Gastroesophageal sphincter (tissue), 4 donors: ENCODE measurements around the gene SLC9A3. TPM values are rescaled to one million over a fixed set of nuclear protein-coding genes. Genes with fewer than 3 reads are reported as not detected.

Source experiments
- ATAC-seq: fragments of 150-250 bp; one replicate; pipeline ENCODE4 v1.9.1; 2016; ENCODE audit warnings: mild to moderate bottlenecking, moderate library complexity
- H3K27ac ChIP-seq, 4 donors: fragments of 200-600 bp; sonication (generic) in 3 of 4; 1 replicate in 3 of 4; 2 replicates in 1 of 4; pipeline ENCODE4 v1.5.1; 2016 to 2019
- H3K27me3 ChIP-seq: fragments of 200-600 bp; sonication (generic); one replicate; pipeline ENCODE4 v1.5.1; 2019
- H3K36me3 ChIP-seq, 2 donors: fragments of 200-600 bp; sonication (generic); one replicate each; pipeline ENCODE4 v1.5.1; 2019; ENCODE audit warnings: control low read depth in 1 of 2
- H3K4me1 ChIP-seq, 3 donors: fragments of 200-600 bp; sonication (generic); 1 replicate in 2 of 3; 2 replicates in 1 of 3; pipeline ENCODE4 v1.5.1; 2016 to 2019; ENCODE audit warnings: control low read depth in 2 of 3
- H3K4me3 ChIP-seq, 2 donors: fragments of 200-600 bp; sonication (generic); one replicate each; pipeline ENCODE4 v1.5.1; 2019; ENCODE audit warnings: mild to moderate bottlenecking in 1 of 2, moderate library complexity in 1 of 2
- H3K9me3 ChIP-seq, 3 donors: fragments of 200-600 bp; sonication (generic); one replicate each; pipeline ENCODE4 v1.5.1; 2017 to 2019; ENCODE audit warnings: control low read depth in 2 of 3
- CTCF ChIP-seq, 4 experiments: fragments of 200-600 bp in 2 of 4; fragments of 450-650 bp in 2 of 4; sonication (generic) in 1 of 4; IDR thresholded peaks; one replicate each; pipeline ENCODE4 v1.5.1; 2017 to 2019; ENCODE audit warnings: antibody characterized with exemption in 4 of 4, mild to moderate bottlenecking in 2 of 4, moderate library complexity in 2 of 4
- EP300 ChIP-seq: sonication (generic); formaldehyde crosslinking; IDR thresholded peaks from one replicate; pipeline ENCODE4 v1.6.1; 2017; ENCODE audit warnings: antibody characterized with exemption, mild to moderate bottlenecking
- POLR2A ChIP-seq, 2 donors: fragments of 450-650 bp; IDR thresholded peaks; one replicate each; pipeline ENCODE4 v1.6.1; 2017; ENCODE audit warnings: antibody characterized with exemption in 2 of 2, mild to moderate bottlenecking in 2 of 2, moderate library complexity in 1 of 2
- POLR2AphosphoS5 ChIP-seq: sonication (generic); formaldehyde crosslinking; IDR thresholded peaks from one replicate; pipeline ENCODE4 v1.6.1; 2017; ENCODE audit warnings: antibody characterized with exemption
- WGBS, 2 donors: methylation state at CpG; one replicate each; pipeline ENCODE4 v1.1.5; 2018; ENCODE audit warnings: low coverage in 1 of 2; 5-methylcytosine and 5-hydroxymethylcytosine counted together
- total RNA-seq, 4 donors: library from RNA; depleted of rRNA; stranded (reverse); fragments of >200 nt; gene quantifications; one replicate each; pipeline ENCODE4 v1.1.0, GENCODE V29; 2016

Gene SLC9A3
- total RNA-seq, 4 donors from 2014 or later, result 2.6 to 3.9 (median 2.8) TPM

GRCh38 chr5:501831-502184 is 22.4 kb downstream of the SLC9A3 start:
- WGBS, 2 donors, result no CpG with 5 or more reads among the region's 23 CpGs
- Histone ChIP-seq H3K36me3 (no peaks in the 10 kb centered on the region), H3K27ac (no peak overlapping the region), H3K9me3 (no peaks in the 10 kb centered on the region), H3K4me3 (no peak overlapping the region), H3K27me3 (peaks cover 93% of the 10 kb centered on the region), H3K4me1 (no peaks in the 10 kb centered on the region)
- TF ChIP-seq POLR2A (IDR thresholded peaks at IDR 0.05) (no peak), CTCF (IDR thresholded peaks at IDR 0.05) (no peak), EP300 (no peak), POLR2AphosphoS5 (no peak)
- no peak for ATAC-seq

GRCh38 chr5:501105-501830 is 23.0 kb downstream of the SLC9A3 start:
- ATAC-seq, result no peak
- Histone ChIP-seq H3K4me1 (no peaks in the 10 kb centered on the region), H3K36me3 (no peaks in the 10 kb centered on the region), H3K27ac (no peak overlapping the region), H3K4me3 (no peak overlapping the region), H3K9me3 (no peaks in the 10 kb centered on the region), H3K27me3 (peaks cover 93% of the 10 kb centered on the region)
- TF ChIP-seq CTCF (IDR thresholded peaks at IDR 0.05) (no peak), POLR2A (IDR thresholded peaks at IDR 0.05) (no peak), EP300 (no peak), POLR2AphosphoS5 (no peak)
- WGBS, 2 donors, result 79% methylated on average over 3 of the region's 41 CpGs; no CpG with 5 or more reads in 1 of the 2 donors

- Histone ChIP-seq H3K27me3 (peaks cover 92% of the 10 kb centered on the region), H3K4me1 (no peaks in the 10 kb centered on the region), H3K36me3 (no peaks in the 10 kb centered on the region), H3K4me3 (no peak overlapping the region), H3K27ac (no peak overlapping the region), H3K9me3 (no peaks in the 10 kb centered on the region)
- WGBS, 2 donors, result 84% methylated on average over 6 of the region's 10 CpGs; no CpG with 5 or more reads in 1 of the 2 donors
- ATAC-seq, result no peak
- TF ChIP-seq POLR2A (IDR thresholded peaks at IDR 0.05), result no peak
- TF ChIP-seq CTCF (IDR thresholded peaks at IDR 0.05), result no peak
- TF ChIP-seq EP300, result no peak
- no peak for TF ChIP-seq POLR2AphosphoS5
Observed at GRCh38 chr5:500491-500890, 23.8 kb downstream of the SLC9A3 start.

GRCh38 chr5:499233-500209 is 24.7 kb downstream of the SLC9A3 start:
- no peak overlapping the region for H3K27ac ChIP-seq
- no peak for ATAC-seq
- H3K27me3 ChIP-seq, result peaks cover 93% of the 10 kb centered on the region
- no peak overlapping the region for H3K4me3 ChIP-seq
- 90% methylated on average over 12 of the region's 32 CpGs; no CpG with 5 or more reads in 1 of the 2 donors for WGBS, 2 donors
- no peaks in the 10 kb centered on the region for H3K9me3 ChIP-seq
- no peaks in the 10 kb centered on the region for H3K4me1 ChIP-seq
- TF ChIP-seq POLR2AphosphoS5, result no peak
- TF ChIP-seq POLR2A (IDR thresholded peaks at IDR 0.05), result no peak
- TF ChIP-seq CTCF (IDR thresholded peaks at IDR 0.05), result no peak
- no peak for TF ChIP-seq EP300
- no peaks in the 10 kb centered on the region for H3K36me3 ChIP-seq
